Measurements from ENCODE around the gene CYP20A1.
"Not testable (repeated sequence)": the region's sequence is repeated elsewhere in the genome, so short reads cannot be mapped to it uniquely, and the experiment has no call there.

CYP20A1 gene

GRCh38 chr2:203282101-203282500 lies 43.3 kb downstream of the CYP20A1 start:
- no peak for DNase-seq (ENCODE audit: low spot score)

GRCh38 chr2:203286532-203286931 lies 47.7 kb downstream of the CYP20A1 start:
- no peak for DNase-seq (ENCODE audit: low spot score)

GRCh38 chr2:203301667-203302066 lies 62.8 kb downstream of the CYP20A1 start:
- no peak for DNase-seq (ENCODE audit: low spot score)

- DNase-seq (ENCODE audit: low spot score) = not testable (repeated sequence)
These were observed 63.8 kb downstream of the CYP20A1 start for GRCh38 chr2:203302586-203302985.

GRCh38 chr2:203310688-203311436 lies 72.0 kb downstream of the CYP20A1 start:
- DNase-seq (ENCODE audit: low spot score) = no peak

GRCh38 chr2:203326356-203326755 lies 87.5 kb downstream of the CYP20A1 start:
- DNase-seq (ENCODE audit: low spot score) = no peak

GRCh38 chr2:203327582-203327900 lies 88.7 kb downstream of the CYP20A1 start:
- DNase-seq (ENCODE audit: low spot score) = no peak

- peak; percentile 84 for DNase-seq (ENCODE audit: low spot score)
These were observed 89.3 kb downstream of the CYP20A1 start, which contains the start of gene ABI2 for GRCh38 chr2:203327901-203328759. Gene ABI2, plus strand, starts transcription at chr2:203328394. Its CDS starts 121 bp downstream, at chr2:203328515.

- DNase-seq (ENCODE audit: low spot score) = peak; percentile 39
These were observed 90.1 kb downstream of the CYP20A1 start for GRCh38 chr2:203328760-203329540.

- no peak for DNase-seq (ENCODE audit: low spot score)
These were observed 91.6 kb downstream of the CYP20A1 start for GRCh38 chr2:203330434-203330833.

GRCh38 chr2:203338322-203338721 lies 99.5 kb downstream of the CYP20A1 start:
- DNase-seq (ENCODE audit: low spot score) = no peak

GRCh38 chr2:203340791-203341487 lies 102.1 kb downstream of the CYP20A1 start:
- DNase-seq (ENCODE audit: low spot score) = no peak

- no peak for DNase-seq (ENCODE audit: low spot score)
These were observed 103.0 kb downstream of the CYP20A1 start for GRCh38 chr2:203341741-203342310.

GRCh38 chr2:203342374-203342773 lies 103.6 kb downstream of the CYP20A1 start:
- not testable (repeated sequence) for DNase-seq (ENCODE audit: low spot score)

GRCh38 chr2:203344667-203345066 lies 105.8 kb downstream of the CYP20A1 start:
- no peak for DNase-seq (ENCODE audit: low spot score)

GRCh38 chr2:203346612-203347011 lies 107.8 kb downstream of the CYP20A1 start:
- no peak for DNase-seq (ENCODE audit: low spot score)

- DNase-seq (ENCODE audit: low spot score) = no peak
These were observed 108.6 kb downstream of the CYP20A1 start for GRCh38 chr2:203347375-203347774.

GRCh38 chr2:203352604-203353255 lies 113.9 kb downstream of the CYP20A1 start:
- DNase-seq (ENCODE audit: low spot score) = no peak

- no peak for DNase-seq (ENCODE audit: low spot score)
These were observed 116.1 kb downstream of the CYP20A1 start for GRCh38 chr2:203354966-203355365.

All from globus pallidus (tissue), 1 donor.